T-helper 2 cell treated with Interferon-gamma antibody and Interleukin-4, amounts not matched to agents 100 ng/mL and 5 ng/mL, for 36 hours (primary cell): ENCODE measurements around the gene NDOR1. TPM values are rescaled to one million over a fixed set of nuclear protein-coding genes. Genes with fewer than 3 reads are reported as not detected.

Experiments used
- intact Hi-C: fragments of 100-400 bp; cut with micrococcal nuclease; formaldehyde crosslinking; loops from one replicate; pipeline ENCODE4 v1.15.1; 2023
- total RNA-seq: library from RNA; stranded (reverse); gene quantifications from 2 replicates; pipeline ENCODE4 v1.2.3, GENCODE V29; 2022

Gene NDOR1
- total RNA-seq, 1 donor from 2014 or later = 42.1 TPM

DNA sequence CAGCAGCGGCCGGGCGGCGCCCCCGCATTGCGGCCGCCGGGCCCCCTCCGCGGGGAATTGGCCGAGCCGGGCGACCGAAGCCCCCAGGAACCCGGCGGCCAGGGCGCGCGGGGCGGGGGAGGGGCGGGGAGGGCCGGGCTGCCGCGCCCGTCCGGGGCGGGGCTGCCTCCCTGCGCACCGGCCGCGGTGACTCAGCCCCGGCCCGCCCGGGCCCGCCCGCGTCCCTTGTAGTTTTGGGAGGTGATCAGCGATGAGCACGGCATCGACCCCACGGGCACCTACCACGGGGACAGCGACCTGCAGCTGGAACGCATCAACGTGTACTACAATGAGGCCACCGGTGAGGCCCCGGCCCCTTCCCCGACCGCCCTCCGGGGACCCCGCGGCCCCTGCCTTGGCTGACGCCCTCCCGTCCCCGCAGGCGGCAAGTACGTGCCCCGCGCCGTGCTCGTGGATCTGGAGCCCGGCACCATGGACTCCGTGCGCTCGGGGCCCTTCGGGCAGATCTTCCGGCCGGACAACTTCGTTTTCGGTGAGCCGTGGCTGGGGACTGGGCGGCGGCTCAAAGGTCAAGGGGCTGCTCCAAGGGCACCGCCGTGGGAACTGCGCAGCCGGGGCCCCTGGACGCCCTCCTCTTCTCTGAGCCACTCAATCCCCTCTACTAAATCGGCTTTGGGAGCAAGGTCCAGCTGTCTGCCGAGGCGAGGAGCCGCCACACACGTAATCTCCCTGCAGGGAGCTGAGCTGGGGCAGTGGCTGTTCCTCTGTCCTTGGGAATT is 36.2 kb downstream of the NDOR1 start:
- intact Hi-C loops = loop anchor here (1.0 to 5.0 kb wide), 6 partner anchors 14 to 449 kb away; partner anchors contain the start of genes ANAPC2, MAN1B1, NDOR1 and NELFB

DNA sequence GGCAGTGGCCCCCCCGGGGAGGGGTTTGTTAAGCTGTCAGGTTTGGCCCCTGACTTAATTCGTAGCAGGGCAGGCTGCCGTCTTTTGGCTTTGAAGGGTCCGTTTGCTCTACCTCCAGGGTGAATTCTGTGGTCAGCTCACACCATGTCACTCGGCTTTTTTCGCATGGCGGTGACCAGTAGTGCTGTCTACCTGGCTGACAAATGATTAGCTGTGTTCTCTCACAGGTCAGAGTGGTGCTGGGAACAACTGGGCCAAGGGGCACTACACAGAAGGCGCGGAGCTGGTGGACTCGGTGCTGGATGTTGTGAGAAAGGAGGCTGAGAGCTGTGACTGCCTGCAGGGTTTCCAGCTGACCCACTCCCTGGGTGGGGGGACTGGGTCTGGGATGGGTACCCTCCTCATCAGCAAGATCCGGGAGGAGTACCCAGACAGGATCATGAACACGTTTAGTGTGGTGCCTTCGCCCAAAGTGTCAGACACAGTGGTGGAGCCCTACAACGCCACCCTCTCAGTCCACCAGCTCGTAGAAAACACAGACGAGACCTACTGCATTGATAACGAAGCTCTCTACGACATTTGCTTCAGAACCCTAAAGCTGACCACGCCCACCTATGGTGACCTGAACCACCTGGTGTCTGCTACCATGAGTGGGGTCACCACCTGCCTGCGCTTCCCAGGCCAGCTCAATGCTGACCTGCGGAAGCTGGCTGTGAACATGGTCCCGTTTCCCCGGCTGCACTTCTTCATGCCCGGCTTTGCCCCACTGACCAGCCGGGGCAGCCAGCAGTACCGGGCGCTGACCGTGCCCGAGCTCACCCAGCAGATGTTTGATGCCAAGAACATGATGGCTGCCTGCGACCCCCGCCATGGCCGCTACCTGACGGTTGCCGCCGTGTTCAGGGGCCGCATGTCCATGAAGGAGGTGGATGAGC is 37.0 kb downstream of the NDOR1 start:
- intact Hi-C loops = loop anchor here (5.0 kb wide), 2 partner anchors 35 to 450 kb away; partner anchors contain the start of genes NDOR1, TMEM141 and TMEM203

DNA sequence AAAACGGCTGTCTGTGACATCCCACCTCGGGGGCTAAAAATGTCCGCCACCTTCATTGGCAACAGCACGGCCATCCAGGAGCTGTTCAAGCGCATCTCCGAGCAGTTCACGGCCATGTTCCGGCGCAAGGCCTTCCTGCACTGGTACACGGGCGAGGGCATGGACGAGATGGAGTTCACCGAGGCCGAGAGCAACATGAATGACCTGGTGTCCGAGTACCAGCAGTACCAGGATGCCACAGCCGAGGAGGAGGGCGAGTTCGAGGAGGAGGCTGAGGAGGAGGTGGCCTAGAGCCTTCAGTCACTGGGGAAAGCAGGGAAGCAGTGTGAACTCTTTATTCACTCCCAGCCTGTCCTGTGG is 37.7 kb downstream of the NDOR1 start:
- intact Hi-C loops = loop anchor here (5.0 kb wide), 2 partner anchors 36 to 451 kb away; partner anchors contain the start of genes NDOR1, TMEM141 and TMEM203

DNA sequence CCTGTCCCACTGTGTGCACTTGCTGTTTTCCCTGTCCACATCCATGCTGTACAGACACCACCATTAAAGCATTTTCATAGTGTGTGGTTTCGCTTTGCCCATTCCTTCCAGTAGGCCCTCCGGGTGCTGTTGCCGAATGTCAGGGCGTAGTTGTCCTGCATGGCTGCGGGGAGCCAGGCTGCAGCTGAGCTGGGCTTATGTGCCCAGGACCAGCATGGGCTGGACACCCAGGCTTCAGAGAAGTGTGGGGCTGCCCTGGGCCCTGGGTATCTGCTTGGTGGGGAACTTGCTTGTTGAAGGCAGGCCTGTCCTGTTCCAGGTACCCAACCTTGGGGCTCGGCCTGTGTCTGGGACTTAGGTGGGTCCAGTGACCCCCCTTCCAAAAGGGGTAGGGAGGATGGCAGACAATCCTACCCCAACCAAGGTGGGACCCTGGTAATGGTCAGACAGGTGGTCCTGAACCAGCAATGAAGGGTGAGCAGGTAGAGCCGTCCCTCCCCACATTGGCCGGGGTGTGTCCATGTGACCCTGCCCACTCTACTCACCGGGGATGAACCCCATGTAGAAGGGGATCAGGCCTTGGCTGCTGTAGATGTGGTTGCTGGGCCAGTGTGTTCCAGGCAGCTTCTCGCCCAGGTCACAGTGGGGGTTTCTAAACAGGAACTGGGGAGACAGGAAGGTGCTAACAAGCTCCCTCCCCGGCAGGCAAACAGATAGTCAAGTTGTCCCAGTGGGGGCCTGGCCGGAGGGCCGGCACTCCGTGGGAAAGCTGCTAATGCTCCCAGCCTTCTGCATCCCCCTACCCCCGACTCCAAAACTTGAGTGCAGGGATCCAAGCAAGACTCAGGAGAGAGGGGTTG is 38.4 kb downstream of the NDOR1 start:
- intact Hi-C loops = loop anchor here (5.0 kb wide), 2 partner anchors 37 to 452 kb away; partner anchors contain the start of genes NDOR1, TMEM141 and TMEM203

DNA sequence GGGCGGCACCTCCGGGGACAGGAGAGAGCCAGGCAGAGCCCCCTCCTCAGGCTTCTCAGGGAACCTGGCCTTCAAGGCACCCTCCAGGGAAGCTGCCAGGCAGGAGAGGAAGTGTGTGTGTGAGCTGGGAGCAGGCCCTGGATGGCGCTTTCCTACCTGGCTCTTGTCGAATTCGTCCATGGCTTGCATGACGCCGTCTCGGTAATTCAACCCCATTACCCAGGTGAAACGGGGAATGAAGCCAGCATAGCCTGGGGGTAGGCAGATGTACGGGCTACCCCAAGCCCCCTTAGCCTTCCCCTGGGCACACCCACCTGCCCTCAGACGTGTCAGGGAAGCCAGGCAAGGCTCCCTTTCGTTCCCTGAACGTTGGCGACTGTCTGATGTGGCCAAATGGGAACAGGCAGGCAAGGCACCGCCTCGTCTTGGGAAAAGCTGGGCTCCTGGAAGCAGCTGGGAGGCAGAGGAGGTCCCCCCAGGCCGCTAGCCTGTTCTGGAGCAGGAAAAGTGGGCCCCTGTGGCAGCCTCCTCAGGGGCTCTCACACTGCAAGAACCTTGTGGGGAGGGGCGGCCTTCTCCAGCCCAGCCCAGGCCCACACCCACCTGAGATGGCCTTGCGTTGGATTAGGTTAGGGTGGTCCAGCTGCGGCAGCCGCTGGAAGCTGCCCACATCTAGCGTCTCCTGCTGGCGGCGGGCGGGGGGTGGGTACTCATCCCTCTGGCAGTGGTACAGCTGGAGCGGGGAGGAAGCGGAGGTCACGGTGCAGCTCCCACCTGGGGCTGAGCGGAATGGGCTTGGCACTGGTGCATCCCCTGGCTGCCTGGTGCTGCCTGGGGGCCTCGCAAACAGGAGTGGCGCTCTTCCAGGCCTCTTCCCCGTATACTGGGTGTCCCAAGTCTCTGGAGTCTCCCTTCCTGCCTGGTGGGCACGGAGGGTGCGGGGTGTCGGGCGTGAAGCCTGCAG is 39.3 kb downstream of the NDOR1 start:
- intact Hi-C loops = loop anchor here (5.0 kb wide), 2 partner anchors 37 to 452 kb away; partner anchors contain the start of genes NDOR1, TMEM141 and TMEM203

DNA sequence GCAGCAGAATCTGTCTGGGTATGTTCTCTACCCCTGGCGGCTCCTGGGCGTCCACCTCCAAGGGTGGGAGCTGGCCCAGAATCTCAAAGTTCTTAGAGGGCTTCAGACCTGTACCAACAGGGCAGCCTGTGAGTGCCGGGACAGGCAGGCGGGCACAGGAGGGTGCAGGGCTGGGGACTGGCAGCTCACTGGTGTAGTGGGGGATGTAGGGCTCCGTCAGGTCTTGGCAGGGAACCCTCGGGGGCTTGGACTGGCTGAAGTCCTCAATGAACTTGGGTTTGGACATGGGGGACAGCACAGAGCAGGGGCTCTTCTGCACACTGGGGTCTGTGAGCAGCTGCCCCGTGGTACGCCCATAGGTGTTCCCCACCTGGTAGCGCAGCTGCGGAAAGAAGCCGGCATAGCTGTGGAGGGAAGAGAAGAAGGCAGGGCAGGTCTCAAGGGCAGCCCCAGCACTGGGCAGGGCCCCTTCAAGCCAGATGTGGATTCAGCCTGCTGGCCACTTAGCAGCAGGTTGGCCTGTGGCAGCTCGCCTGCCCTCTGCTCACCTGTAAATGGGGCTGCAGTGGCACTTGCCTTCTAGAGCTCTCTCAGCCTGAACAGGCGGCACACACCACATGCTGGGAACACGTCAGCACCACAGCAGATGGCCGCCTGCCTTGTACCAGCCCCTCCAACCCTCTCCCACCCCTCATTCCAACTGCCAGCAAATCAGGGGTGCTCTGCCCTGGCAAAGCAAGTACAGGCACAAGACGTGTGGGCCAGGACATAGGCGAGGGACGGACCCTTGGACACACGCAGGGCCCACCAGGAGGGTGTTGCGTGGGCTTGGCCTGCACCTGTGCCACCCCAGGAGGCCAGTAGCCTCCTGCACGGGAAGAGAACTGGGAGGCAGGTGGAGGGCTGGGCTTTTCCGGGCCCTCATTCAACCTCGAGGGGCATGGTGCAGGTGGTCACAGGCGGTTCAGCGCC is 40.2 kb downstream of the NDOR1 start:
- intact Hi-C loops = no loop called here

DNA sequence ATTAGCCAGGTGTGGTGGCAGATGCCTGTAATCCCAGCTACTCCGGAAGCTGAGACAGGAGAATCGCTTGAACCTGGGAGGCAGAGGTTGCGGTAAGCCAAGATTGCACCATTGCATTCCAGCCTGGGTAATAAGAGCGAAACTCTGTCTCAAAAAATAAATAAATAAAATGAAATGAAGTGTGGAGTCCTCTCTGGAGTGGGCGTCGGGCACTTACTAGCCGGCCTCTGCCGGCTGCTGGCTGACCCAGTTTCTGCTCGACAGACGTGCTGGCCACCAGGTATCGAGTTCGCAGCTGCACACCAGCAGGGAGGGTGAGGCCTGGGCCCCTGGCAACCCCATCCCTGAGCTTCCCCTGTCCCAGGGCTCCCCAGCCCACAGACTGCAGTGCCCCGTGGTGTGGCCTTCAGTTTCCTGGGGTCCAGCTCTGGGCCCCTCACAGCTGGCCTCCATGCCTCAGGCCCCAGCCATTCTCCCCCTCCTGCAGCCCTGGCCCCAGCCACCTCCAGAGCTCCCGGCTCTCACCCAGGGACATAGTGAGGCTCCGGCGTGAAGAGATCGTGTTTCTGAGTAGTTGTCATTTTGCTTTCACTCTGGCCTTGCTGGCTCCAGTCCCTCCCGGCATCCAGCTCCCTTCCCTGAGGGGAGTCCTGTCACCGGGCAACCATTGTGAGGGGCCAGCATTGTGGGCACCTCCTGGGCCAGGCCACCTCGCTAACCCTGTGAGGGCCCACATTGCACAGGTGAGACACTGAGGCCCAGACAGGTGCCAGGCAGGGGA is 41.8 kb downstream of the NDOR1 start:
- intact Hi-C loops = no loop called here

DNA sequence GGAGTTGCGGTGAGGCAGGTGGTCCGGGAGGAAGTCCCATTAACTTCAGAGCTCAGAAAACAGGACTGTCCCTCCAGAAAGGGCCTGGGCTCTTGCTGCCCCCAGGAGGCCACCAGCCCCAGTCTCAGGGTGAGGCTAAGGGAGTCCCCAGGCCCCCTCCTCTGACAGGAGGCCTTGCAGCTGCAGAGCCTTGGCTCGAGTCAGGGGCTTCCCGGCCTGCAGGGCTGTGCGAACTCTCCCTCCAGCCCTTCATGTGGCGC is 42.3 kb downstream of the NDOR1 start:
- intact Hi-C loops = no loop called here

DNA sequence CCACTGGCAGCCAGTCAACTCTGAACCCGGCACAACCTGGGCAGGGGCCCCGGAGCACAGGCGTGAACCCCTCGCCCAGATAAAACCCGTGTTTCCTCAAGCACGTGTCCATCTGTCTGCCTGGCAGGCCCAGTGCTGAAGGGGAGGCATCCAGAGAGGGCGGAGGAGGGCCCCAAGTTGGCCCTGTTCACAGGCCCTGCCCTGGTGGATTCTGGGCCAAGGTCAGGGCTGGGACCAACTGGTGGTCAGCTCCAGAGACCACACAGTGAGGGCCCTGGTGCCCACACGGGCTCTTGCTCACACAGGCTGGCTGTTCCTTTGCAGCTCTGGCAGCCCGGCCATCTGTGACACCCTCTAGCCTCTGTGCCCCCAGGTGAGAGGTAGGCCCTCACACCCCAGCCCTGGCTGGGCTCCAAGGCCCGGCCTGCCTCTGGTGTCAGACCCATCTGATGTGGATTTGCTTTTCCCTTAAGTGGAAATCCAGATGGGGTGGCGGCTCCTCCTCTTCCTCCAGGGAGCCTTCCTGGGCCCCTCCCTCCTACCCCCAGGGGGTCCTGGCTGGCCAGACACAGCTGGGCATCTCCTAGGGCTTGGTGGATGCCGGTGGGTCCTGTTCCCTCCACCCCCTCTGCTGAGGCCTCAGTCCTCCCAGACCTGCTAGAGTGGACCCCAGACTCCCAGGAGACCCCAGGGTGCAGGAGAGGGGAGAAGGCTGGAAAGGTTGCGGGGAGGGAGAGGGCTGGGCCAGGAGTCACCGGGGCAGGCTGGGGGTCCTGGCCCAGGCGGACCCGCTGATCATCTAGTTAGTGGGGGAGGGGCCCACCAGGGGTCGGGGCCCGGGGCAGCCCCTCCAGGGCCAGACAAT is 45.1 kb downstream of the NDOR1 start:
- intact Hi-C loops = no loop called here

DNA sequence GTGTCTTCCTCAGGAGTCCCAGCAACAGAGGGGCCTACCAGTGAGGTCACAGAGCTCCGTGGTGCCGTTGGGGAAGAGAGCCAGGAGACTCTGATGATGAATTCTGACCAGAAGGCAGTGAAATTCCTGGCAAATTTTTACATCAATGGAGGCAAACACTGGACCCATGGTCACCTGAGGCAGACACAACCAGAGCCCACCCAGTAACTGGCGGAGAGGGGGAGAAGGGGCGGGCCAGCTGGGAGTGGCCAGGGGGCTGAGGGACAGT is 45.6 kb downstream of the NDOR1 start, which contains the start of gene STPG3:
Gene STPG3, plus strand, starts transcription at position 93 of the 268 bp plus-strand sequence. Its CDS starts 1 bp downstream, at position 94.
- intact Hi-C loops = no loop called here

DNA sequence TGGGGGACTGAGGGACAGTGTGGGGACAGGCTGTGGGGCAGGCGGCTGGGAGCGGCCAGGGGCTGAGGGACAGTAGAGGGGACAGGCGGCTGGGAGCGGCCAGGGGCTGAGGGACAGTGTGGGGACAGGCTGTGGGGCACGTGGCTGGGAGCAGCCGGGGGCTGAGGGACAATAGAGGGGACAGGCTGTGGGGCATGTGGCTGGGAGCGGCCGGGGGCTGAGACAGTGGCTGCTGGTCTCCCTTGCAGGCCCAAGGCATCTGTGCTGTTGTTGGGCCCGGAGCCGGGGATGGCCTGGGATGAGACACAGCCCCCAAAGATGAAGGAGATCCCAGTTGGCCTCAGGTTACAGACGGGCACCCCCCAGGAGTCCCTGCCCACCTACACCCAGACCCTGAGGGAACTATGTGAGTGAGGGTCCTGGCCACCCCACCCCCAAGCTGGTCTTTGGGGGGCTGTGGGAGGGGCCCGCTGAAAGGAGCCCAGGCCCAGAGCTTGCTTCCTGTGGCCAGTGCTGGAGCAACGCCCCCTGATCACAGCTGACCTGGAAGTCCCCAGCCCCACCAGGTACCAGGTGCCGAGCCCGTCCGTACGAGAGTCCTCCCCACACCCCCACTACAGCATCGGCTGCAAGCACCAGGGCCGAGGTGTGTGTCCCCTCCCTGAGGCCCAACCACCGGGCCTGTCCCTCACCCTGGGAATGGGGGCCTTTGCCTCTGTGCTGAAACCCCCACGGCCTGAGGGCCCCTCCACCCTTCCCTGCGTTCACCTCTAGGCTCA is 46.2 kb downstream of the NDOR1 start:
- intact Hi-C loops = no loop called here

DNA sequence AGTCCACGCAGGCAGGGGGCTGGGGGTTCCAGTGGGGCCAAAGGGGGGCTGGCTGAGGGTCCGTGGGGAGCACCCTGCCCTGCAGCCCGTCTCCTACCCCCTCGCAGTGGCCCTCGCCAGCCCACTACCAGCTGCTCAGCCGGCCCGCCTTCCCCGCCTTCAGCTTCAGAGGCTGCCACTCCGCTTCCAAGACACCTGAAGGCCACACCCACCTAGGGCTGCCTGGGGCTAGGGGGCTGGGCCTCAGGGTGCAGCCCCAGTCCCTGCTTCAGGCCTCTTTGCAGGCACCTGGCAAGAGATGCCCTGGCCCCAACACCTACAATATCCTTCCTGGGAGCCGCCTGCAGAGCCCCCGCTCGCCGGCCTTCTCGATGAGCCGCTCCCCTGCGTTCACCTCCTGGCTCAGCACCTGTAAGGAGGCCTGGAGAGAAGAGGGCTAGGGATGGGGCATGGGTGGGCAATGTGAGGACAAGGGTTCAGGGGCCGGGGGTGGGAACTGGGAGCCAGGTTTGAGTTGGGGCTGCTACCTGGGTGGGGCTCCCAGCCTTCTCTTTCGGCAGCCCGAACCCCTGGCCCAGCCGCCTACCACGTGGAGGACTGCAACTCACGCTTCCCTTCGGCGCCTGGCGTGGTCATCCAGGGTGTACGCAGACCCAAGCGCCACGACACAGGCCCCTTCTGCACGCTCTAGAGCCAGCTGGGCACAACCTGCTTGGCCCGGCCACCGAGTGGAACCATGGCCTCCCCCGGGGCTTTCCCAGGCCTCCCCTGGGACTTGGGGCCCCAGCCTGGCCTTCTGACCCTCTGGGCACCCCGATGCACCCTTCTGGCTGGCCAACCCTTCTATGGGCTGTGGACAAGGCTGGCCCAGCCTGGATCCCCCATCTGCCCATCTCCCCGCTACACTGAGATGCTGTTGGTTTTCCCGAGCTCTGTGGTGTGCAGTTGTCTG is 47.3 kb downstream of the NDOR1 start:
- intact Hi-C loops = no loop called here

DNA sequence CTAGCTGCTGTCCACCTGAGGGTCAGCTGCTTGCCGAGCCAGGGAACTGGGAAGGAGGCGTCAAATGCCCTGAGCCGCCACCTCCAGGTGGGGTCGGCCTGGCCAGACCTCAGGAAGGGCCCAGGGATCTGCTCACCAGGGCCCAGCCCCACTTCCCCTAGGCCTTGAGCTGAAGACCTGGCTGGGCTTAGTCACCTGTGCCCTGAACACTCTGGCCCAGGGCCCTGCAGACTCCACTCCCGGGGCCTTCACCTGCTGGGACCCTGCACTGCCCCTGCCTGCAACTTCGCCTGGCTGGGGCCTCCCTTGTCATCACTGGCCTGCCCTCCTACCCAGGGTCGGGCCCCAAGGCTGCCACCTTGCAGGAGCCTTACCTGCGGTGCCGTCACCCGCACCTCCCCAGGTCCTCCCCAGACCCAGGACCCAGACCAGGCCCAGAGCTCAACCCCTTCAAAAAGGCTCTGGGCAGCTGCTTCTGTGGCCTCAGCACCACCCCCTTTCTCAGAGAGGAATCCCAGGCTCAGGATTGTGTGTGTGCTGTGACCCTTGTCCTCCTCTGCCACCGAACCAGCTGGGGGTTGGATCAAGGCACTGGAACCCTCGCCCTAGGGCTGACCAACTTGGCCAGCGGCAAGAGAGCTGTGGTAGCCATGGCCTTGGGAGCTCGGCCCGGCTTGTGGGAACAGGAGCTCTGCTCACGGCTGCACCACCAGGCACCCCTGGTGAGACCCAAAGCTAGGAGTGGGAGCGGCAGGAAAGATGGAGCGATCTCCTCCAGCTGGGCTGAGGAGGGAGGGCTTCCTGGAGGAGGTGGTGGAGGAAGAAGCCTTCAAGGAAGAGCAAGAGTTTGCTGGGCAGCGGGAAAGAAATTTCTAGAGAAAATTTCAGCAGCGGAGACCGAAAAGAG is 48.5 kb downstream of the NDOR1 start:
- intact Hi-C loops = loop anchor here (2.0 kb wide), 1 partner anchor 31 kb away; the partner anchor contains the start of gene RNF208
